ENCODE data around the gene HOXB3. TPM values are rescaled to one million over a fixed set of nuclear protein-coding genes. Genes with fewer than 3 reads are reported as not detected.

Gene HOXB3
- total RNA-seq, 4 donors from 2014 or later = 25.7 to 57.1 (median 34.9) TPM

DNA sequence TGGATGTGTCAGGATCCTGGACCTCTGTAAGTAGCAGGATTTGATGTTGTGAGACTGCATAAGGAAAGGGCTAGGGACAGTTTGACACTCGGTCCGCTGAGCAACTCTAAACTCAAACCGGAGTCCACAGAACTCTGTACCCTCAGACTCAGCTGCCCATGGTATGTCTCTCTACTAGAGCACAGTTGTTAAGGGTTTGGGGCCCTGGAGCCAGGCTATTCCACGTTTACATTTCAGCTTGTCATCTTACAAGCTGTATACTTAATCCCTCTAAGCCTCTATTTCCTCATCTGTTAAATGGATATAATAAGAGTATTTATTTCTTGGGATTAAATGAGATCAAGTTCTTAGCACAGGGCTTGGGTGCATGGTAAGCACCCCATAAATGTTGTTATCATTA, 87.1 kb downstream of the HOXB3 start:
- Histone ChIP-seq H3K9me3 (no peaks in the 10 kb centered on the region), H3K36me3 (no peaks in the 10 kb centered on the region), H3K27ac (peak overlapping the region in 1 of 4 donors; percentile 63), H3K4me3 (no peak overlapping the region), H3K27me3 (no peaks in the 10 kb centered on the region), H3K4me1 (peaks cover 0 to 21% (median 9%) of the 10 kb centered on the region in 4 donors)
- in situ Hi-C loops (cut with MboI; ENCODE audit: low pct_ligation_motif_present in 1 of 4, low pct_unique_long_range_greater_than_20kb in 1 of 4, low sequenced_read_pairs in 3 of 4) = no loop called here
- no peak for DNase-seq
- WGBS, 2 donors (ENCODE audit: low coverage in 1 of 2) = 75 to 80% methylated on average over 4 of the region's 4 CpGs
- intact Hi-C loops (cut with DNase I; ENCODE audit: low total_unique reads) = no loop called here
- TF ChIP-seq, protein P1, sequence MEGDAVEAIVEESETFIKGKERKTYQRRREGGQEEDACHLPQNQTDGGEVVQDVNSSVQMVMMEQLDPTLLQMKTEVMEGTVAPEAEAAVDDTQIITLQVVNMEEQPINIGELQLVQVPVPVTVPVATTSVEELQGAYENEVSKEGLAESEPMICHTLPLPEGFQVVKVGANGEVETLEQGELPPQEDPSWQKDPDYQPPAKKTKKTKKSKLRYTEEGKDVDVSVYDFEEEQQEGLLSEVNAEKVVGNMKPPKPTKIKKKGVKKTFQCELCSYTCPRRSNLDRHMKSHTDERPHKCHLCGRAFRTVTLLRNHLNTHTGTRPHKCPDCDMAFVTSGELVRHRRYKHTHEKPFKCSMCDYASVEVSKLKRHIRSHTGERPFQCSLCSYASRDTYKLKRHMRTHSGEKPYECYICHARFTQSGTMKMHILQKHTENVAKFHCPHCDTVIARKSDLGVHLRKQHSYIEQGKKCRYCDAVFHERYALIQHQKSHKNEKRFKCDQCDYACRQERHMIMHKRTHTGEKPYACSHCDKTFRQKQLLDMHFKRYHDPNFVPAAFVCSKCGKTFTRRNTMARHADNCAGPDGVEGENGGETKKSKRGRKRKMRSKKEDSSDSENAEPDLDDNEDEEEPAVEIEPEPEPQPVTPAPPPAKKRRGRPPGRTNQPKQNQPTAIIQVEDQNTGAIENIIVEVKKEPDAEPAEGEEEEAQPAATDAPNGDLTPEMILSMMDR (IDR thresholded peaks at IDR 0.05) = no peak
- no peak for TF ChIP-seq EP300 (IDR thresholded peaks at IDR 0.05; ENCODE audit: low read depth)
- TF ChIP-seq POLR2A (IDR thresholded peaks at IDR 0.05) = no peak
- no peak for TF ChIP-seq POLR2AphosphoS5 (IDR thresholded peaks at IDR 0.05)

DNA sequence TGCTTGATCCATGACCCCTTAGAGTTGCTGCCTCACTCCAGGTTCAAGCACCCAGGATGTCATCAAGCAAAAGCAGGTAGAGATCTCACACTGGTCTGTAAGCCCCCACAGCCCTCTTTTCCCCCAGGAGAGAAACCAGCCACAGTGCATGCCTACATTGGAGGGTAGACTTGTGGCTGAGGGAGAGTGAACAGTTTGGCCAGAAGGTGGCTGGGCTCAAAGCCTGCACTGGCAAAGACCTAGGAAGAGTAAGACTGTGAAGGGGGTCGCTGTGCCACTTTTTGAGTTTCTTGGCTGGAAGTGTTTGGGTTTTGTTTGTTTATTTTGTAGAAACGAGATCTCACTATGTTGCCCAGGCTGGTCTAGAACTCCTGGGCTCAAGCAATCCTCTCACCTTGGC, 87.7 kb downstream of the HOXB3 start:
- 85% methylated on average over 2 of the region's 2 CpGs; no CpG with 5 or more reads in 1 of the 2 donors for WGBS, 2 donors (ENCODE audit: low coverage in 1 of 2)
- Histone ChIP-seq H3K27ac (no peak overlapping the region), H3K27me3 (no peaks in the 10 kb centered on the region), H3K36me3 (no peaks in the 10 kb centered on the region), H3K4me1 (peaks cover 0 to 21% (median 9%) of the 10 kb centered on the region in 4 donors), H3K4me3 (no peak overlapping the region), H3K9me3 (no peaks in the 10 kb centered on the region)
- no peak for DNase-seq
- intact Hi-C loops (cut with DNase I; ENCODE audit: low total_unique reads) = no loop called here
- no peak for TF ChIP-seq EP300 (IDR thresholded peaks at IDR 0.05; ENCODE audit: low read depth)
- no peak for TF ChIP-seq POLR2AphosphoS5 (IDR thresholded peaks at IDR 0.05)
- TF ChIP-seq, protein P1 (IDR thresholded peaks at IDR 0.05) = no peak
- no peak for TF ChIP-seq POLR2A (IDR thresholded peaks at IDR 0.05)
- in situ Hi-C loops (cut with MboI; ENCODE audit: low pct_ligation_motif_present in 1 of 4, low pct_unique_long_range_greater_than_20kb in 1 of 4, low sequenced_read_pairs in 3 of 4) = no loop called here

DNA sequence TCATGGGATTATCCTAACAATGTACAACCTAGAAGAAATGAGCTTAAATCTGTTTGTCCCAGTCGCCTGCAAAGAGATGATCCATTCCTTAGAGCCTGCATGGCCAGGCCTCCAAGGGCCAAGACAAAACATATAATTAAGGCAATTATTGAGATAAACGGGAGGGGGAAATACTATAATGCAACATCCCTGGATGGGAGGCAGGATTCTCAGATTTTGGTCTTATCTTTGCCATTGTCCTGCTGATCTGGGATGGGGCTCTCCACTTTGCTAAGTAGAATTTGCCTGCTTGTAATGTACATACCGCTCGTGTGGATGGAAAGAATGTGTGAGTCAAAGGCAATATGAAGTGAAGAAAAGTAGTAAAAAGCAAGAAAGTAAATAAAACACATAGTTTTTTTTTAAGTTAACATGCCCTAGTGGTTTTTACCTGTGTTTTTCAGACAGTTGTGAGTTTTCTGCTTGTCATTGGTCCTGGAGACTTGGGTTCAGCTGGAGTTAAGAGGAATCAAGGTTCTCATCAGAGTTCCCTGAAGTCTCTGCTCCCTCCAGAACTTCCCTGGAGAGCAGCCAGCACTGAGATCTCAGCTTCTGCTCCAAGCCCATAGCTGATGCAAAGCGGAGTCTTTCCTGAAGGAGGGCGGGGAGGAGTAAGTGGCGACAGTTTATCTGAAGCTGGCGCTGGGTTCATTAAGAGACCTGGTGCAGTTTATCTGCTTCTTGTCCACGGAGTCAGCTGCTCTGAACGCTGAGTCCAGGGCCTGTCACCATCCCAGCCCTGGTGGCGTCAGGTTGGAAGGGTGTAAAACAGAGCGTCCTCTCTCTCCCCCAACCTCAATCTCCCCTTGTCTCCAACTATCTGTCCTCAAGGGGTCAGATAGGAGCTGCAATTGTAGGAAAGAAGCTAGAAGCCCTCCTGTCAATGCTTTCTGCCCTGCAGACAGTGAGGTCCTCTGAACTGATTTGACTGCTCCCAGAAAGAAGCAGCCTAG, 89.3 kb downstream of the HOXB3 start:
- 61 to 85% methylated on average over 4 to 12 of the region's 12 CpGs for WGBS, 2 donors (ENCODE audit: low coverage in 1 of 2)
- no peaks in the 10 kb centered on the region for H3K36me3 ChIP-seq
- intact Hi-C loops (cut with DNase I; ENCODE audit: low total_unique reads) (no loop called here), in situ Hi-C loops (cut with MboI; ENCODE audit: low pct_ligation_motif_present in 1 of 4, low pct_unique_long_range_greater_than_20kb in 1 of 4, low sequenced_read_pairs in 3 of 4) (no loop called here)
- peak overlapping the region; percentile 8 to 54 (median 42) for H3K27ac ChIP-seq
- H3K4me1 ChIP-seq = peaks cover 0 to 18% (median 6%) of the 10 kb centered on the region in 4 donors
- H3K9me3 ChIP-seq = no peaks in the 10 kb centered on the region
- no peak overlapping the region for H3K4me3 ChIP-seq
- peak; percentile 35 for DNase-seq
- no peak for TF ChIP-seq POLR2A (IDR thresholded peaks at IDR 0.05)
- TF ChIP-seq EP300 (IDR thresholded peaks at IDR 0.05; ENCODE audit: low read depth) = no peak
- TF ChIP-seq POLR2AphosphoS5 (IDR thresholded peaks at IDR 0.05) = no peak
- TF ChIP-seq, protein P1 (IDR thresholded peaks at IDR 0.05) = peak in 3 of 5 experiments; percentile 13 to 36 (median 15)
- no peaks in the 10 kb centered on the region for H3K27me3 ChIP-seq

DNA sequence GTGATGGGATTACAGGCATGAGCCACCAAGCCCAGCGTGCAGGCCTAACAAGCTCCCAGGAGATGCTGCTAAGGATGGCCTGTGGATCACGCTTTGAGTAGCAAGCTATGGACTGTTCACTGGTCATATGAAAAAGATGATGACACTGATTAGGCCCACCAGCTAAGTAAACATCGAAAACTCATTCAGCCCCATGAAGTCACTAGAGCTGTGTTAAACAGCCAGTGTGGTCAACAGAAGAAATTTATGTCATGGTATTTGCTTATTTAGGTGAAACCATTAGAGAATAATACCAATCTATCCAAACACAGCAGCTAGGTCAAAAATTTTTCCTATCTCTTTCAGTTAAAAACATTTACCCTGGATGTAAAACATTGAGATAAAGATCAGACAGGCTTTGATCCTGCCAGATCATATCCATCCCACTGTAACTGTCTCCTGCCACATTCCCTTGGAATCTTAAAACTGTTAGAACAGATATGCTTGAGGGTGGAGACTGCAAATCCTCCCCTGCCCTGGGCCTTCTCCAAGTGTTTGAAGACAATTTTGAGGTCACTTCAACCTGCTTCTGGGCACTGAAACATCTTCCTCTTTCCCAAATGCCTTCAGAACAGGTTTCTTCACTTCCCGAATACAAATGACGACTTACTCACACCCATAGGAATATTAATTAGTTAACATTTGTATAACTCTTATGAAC, 90.2 kb downstream of the HOXB3 start:
- Histone ChIP-seq H3K9me3 (no peaks in the 10 kb centered on the region), H3K4me3 (no peak overlapping the region), H3K36me3 (no peaks in the 10 kb centered on the region), H3K4me1 (peaks cover 0 to 9% (median 4%) of the 10 kb centered on the region in 4 donors), H3K27me3 (no peaks in the 10 kb centered on the region), H3K27ac (peak overlapping the region in 3 of 4 donors; percentile 40 to 54 (median 43))
- intact Hi-C loops (cut with DNase I; ENCODE audit: low total_unique reads) = no loop called here
- in situ Hi-C loops (cut with MboI; ENCODE audit: low pct_ligation_motif_present in 1 of 4, low pct_unique_long_range_greater_than_20kb in 1 of 4, low sequenced_read_pairs in 3 of 4) = loop anchor here in 1 of 4 donors (10.0 kb wide), 1 partner anchor 95 kb away; the partner anchor contains the start of genes HOXB3 and HOXB5
- TF ChIP-seq, protein P1 (IDR thresholded peaks at IDR 0.05) = no peak
- TF ChIP-seq POLR2A (IDR thresholded peaks at IDR 0.05) (no peak), POLR2AphosphoS5 (IDR thresholded peaks at IDR 0.05) (no peak), EP300 (IDR thresholded peaks at IDR 0.05; ENCODE audit: low read depth) (no peak)
- whole genome bisulfite sequencing, 2 donors (ENCODE audit: low coverage in 1 of 2) = 94% methylated on average over 5 of the region's 5 CpGs; no CpG with 5 or more reads in 1 of the 2 donors
- no peak for DNase-seq

Measured in transverse colon (tissue), 4 donors.